Subcutaneous adipose tissue (tissue), 4 donors: ENCODE results near the gene FBXL20. TPM values are rescaled to one million over a fixed set of nuclear protein-coding genes. Genes with fewer than 3 reads are reported as not detected.

Experiments
- CTCF ChIP-seq: fragments of 450-650 bp; IDR thresholded peaks from one replicate; pipeline ENCODE4 v1.5.1; 2016; ENCODE audit warnings: low read depth, mild to moderate bottlenecking, control low read depth, antibody characterized with exemption, moderate library complexity
- total RNA-seq, 4 donors: library from RNA; depleted of rRNA; stranded (reverse); fragments of >200 nt; gene quantifications; one replicate each; pipeline ENCODE4 v1.1.0, GENCODE V29; 2016

Gene FBXL20
- total RNA-seq, 4 donors from 2014 or later, result 20.2 to 29.8 (median 25.6) TPM

- TF ChIP-seq CTCF, result no peak
Measured at GRCh38 chr17:39281806-39282205, 119.6 kb downstream of the FBXL20 start.

- TF ChIP-seq CTCF, result no peak
Measured at GRCh38 chr17:39277110-39277509, 124.3 kb downstream of the FBXL20 start.

GRCh38 chr17:39276113-39276512 is 125.3 kb downstream of the FBXL20 start:
- TF ChIP-seq CTCF, result no peak

- no peak for TF ChIP-seq CTCF
Measured at GRCh38 chr17:39271546-39271945, 129.9 kb downstream of the FBXL20 start.

- TF ChIP-seq CTCF, result no peak
Measured at GRCh38 chr17:39270923-39271322, 130.5 kb downstream of the FBXL20 start.

GRCh38 chr17:39264119-39264518 is 137.3 kb downstream of the FBXL20 start:
- TF ChIP-seq CTCF, result no peak

- no peak for TF ChIP-seq CTCF
Measured at GRCh38 chr17:39261286-39261685, 140.1 kb downstream of the FBXL20 start.
